Measurements from ENCODE around the gene SETBP1.

The SETBP1 gene

DNA sequence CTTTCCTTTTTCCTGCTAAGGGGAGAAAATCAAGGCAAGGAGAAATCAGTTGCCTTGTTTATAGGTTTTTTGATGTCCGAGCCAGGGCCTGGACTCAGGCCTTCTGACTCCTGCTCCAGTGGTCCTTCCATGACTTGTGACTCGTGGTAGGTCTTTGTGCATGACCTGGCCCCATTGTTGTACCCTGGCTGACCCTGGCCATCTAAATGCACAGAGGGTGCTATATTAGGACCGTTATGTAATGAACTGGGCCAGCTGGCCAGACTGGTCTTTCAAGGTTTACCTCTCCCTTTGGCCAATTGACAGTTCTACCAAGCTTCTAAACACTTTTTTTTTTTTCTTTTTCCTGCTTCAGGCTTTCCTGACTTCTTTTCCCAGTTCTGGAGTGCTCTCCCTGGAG is 81.1 kb downstream of the SETBP1 start:
- DNase-seq (ENCODE audit: low read depth): no peak

DNA sequence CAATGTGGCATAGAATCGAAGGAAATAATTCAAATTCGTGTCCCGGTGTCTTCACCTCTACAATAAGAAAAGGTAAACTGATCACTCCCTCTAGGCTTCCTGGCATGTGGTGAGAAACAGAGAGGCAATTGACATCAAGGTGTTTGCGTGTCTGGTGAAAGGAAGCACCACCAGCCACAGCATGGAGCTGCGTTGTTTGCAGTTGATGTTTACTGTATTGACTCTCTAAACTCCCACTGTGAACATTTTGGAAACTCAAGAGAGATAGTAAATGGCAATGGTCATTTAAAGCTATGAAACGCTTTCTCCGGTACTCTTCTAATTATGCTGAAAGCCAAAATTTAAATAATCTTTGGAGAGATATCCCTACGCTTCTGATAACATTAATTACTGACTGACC is 82.6 kb downstream of the SETBP1 start:
- no peak for DNase-seq (ENCODE audit: low read depth)

DNA sequence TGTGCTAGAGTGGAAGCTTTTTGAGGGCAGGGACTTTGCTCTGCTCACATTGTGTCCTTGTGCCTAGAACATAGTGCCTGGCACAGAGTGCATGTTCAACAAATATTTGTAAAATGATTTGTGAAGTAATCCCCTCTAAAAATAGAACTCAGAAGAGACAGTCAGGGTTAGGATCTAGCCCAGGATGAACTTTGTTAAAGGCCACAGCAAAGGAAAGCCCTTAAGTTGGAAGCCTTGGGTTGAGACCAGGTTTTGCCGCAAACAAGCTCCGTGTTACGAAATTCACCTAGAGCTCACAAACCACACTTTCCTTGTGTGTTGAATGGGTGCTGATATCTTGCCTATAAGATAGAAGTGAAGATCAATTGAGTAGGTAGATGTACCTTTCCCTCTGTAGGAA is 84.2 kb downstream of the SETBP1 start:
- no peak for DNase-seq (ENCODE audit: low read depth)

DNA sequence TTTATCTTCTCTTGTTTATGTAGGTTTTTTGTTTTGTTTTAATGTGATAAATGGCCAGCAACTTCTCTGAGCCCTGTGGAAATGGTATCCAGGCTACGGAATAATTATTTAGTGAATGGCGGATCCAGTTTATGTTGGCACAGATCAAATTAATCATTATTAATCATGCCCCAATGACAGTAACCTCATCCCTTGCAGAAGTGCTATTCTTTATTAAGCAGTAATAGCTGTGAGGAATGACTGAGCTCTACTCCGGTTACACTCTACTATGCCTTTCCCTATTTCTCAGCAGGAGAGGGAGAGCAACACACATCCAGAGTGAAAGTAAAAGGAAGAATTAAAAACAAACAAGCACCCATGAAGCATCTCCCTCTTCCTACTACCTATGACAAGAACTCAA is 84.8 kb downstream of the SETBP1 start:
- DNase-seq (ENCODE audit: low read depth): no peak

DNA sequence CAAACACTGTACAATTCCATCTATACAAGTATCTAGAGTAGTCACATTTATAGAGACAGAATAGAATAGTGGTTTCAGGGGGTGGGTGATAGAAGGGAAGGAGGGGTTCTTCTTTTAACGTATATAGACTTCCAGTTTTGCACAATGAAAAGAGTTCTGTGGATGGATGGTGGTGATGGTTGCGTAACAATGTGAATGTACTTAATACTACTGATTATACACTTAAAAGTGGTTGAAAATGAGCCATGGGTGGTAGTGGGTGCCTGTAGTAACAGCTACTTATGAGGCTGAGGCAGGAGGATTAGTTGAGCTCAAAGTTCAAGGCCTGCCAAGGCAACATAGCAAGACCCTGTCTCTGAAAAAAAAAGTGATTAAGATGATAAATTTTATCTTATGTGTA is 85.8 kb downstream of the SETBP1 start:
- DNase-seq (ENCODE audit: low read depth): no peak

DNA sequence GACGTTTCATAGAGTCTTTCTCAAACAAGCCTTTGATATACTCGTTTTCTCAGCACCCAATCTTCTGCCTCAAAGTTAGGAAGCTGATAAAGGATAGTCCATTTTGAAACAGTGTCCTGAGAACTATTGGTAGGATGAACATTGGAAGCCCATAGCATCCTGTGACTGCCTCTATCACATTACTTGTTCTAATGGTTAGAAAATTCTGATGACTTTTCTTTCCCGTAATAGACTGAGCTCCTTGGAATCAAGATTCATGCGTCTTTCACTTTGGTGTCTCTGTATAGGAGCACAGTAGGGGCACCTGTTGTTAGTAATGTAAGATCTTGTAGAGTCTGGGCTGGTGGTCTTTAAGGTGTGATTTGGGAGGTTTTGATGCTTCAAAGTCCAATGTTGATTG is 87.1 kb downstream of the SETBP1 start:
- DNase-seq (ENCODE audit: low read depth): no peak

DNA sequence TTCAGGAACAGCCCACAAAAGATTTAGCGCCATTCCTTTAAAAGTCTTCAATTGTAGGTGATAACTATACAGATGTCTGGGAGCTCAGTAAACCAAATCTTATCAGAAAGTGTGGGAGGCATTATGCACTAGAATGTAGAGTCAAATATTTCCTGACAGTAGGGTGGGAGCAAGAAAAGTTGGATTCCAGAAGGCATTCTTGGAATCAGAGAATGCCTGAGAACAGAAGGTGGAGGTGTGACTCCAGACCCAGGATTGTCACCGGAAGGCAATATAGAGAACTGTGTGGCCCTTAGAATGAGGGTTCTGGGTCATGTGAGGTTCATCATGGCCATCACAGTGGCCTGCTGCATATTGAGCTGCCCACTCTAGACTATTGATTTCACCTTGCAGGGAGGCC is 90.0 kb downstream of the SETBP1 start:
- DNase-seq (ENCODE audit: low read depth): no peak

DNA sequence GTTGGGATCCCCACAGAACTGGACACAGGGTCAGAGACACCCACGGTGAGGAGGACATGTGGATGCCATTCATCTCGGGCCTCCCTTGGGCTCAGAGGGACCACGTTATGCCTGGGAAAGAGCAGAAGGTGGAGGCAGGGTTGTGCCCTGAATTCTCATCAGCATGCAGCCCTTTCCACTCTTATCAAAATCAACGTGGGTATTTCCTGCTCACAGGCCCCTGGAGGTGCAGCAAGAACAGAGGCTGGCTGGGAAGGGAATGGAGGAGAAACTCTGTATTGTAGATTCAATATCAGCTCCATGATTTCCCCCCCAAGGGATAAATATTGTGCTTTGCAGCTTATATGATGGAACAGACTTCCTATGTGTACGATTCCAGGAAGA is 90.9 kb downstream of the SETBP1 start:
- no peak for DNase-seq (ENCODE audit: low read depth)

DNA sequence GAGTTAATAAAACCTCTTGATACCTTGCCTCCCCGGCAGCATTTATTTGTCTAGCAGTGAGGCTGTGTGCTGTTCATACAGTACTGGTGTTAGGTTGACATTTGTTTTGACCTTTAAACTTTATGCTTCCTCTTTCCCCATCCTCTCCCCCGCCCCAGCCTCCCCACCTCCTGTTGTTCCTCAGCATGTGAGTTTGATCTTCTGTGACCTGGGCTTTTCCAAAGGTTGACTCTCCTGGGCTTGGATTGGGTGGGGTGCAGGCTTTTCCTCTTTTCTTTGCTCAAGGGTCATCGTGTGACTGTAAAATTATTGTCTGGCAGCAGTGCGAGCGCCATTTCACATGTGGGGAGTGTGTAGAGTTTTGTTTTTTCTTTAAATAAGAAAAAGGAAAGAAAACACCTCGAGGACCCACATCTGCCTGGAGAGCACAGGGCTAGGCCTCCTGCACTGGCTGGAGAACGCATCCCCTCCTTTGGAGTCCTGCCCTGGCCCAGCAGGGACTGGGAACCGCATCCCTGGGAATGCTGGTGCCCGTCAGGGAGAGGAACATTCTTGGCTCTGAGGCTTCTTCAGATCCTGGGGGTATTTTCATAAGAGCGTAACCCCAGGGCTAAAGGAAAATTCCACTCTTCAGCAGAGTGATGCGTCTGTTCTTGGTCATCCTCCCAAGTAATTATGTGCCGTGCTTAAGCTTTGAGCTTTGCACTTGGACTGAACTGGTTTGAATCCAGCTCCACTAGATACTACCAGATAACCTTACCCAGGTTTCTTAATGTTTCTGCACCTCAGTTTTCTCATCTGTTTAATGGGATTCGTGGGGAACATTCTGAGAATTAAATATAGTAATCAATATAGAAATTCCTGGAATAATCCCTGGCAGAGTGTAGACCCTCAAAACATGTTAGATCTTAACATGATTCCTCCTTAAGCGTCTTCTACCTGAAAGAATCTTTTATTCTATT is 91.5 kb downstream of the SETBP1 start:
- no peak for DNase-seq (ENCODE audit: low read depth)

DNA sequence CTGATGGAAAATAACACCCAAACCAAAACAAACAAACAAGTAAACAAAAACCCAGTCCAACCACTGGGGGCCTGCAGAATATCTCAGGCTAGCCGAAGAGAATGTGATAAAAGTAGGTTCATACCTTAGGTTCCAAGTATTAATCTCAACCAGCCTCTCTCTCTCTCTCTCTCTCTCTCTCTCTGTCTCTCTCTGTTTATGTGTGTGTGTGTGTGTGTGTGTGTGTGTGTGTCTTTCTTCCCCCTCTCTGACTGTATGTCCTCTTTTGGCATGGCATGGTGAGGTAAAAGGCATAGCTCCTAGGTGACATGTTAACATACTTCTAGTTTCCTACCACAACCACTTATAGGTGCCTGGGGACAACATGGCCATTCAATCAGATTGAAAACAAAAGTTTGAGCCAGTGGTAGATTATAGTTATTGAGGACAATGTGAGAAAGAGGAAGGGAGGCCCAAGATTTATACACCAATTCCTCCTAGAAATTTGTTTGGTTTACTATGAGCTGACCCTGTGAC is 93.0 kb downstream of the SETBP1 start:
- no peak for DNase-seq (ENCODE audit: low read depth)

DNA sequence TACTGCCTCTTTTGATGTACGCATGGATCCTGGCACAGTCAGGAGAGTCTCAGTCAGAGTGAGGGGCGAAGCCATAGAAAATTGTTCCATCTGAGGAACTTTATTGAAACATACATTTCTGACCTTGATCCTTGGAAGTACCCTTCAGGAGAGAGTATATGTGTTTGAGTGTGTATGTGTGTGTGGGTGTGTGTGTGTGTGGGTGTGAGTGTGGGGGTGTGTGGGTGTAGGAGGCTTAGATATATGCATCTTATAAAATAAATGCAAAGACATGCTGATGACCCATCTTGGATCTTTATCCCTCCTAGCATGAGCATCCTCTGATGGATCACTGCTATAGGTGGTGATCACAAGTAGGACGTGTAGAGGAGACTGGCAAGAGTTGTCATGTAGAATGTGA is 93.5 kb downstream of the SETBP1 start:
- no peak for DNase-seq (ENCODE audit: low read depth)

DNA sequence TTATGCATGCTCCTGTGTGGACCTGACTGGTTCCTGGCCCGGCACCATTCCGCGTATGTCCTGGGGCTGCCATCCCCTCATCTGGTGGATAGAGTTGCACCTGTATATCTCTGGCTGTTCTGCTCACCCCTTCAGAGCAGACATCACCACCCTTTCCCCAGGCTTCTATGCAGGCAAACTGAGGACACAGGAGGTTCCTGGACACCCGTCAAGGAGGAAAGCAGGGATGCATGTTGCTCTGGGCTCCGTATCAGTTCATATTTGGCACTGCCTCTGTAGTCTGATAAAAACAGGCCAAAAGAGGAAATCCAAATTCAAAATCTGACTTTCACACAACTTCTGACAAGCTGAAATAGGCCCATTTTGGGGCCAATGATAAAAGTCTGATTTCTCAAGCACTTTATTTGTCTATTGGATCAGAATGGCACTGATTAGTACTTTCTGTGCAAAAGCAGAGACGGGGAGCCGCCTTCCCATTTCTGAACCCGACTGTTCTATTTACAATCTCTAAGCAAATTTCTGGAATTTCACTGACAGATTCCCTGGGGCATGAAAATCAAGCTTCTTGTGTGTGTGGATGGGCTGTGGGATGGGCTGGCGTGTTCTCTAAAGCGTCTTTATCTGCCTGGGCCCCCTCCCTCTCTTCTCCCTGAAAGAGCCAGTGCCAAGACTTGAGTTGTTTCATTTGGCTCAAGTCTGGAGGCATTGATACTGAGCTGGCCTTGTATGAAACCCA is 96.9 kb downstream of the SETBP1 start:
- DNase-seq (ENCODE audit: low read depth): no peak

DNA sequence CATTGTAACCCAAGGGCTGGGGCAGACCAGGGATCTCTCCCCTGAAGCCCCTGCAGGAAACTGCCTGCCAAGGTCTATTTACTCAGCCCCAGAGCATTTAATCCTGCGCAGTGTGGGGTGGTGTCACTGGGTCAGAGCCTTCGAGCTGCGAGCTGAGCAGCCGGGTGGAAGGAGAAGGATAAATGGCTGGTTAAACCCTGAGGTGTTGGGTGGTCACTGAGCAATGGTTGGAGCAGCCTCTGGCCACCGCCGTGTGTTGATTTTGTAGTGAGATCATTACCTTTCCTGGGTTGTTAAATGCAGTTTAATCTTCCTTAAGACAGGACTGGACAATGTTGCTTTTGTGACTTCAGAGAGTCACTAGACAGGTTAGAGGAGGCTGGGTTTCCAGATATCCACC is 98.1 kb downstream of the SETBP1 start:
- no peak for DNase-seq (ENCODE audit: low read depth)

DNA sequence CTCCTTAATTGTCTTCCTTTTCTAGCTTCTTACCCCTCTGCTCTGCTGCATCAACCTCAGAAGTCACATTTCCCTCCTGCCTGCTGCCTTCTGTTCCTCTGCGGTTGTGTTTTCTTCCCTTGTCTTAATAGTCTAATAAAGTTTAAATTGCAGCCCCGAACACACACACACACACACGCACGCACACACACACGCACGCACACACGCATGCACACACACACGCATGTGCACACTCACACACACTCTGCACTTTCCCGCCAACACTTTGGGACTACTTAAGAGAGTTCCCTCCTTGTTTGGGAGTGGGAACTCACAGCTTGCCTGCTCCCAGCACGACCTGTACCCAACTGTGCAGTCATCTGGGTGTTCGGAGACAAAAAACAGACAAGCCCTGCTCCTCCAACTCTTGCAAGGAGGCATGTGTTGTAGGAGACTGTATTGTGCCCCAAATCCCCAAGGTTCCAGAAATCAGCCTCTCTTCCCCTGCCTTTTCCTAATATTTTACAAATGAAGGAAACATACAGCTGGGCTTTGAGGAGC is 99.1 kb downstream of the SETBP1 start:
- no peak for DNase-seq (ENCODE audit: low read depth)

DNA sequence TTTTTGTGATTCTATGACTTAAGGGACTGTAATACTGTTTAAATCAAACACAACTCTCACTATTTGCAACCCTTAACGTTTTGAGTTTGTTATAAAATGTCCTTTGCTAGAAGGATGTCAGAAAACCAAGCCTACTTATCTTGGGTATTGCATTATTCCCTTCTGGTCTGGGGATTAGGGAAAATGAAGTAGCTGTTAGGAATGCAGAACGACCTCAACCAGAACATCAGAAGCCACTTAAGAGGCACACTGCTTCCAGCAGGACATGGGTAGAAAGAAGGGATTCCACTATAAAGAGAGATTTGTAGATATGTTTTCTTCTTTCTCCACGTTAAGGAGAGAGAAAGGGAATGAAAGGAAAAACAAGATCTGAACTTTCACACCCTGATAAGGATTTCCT is 101.2 kb downstream of the SETBP1 start:
- DNase-seq (ENCODE audit: low read depth): no peak

DNA sequence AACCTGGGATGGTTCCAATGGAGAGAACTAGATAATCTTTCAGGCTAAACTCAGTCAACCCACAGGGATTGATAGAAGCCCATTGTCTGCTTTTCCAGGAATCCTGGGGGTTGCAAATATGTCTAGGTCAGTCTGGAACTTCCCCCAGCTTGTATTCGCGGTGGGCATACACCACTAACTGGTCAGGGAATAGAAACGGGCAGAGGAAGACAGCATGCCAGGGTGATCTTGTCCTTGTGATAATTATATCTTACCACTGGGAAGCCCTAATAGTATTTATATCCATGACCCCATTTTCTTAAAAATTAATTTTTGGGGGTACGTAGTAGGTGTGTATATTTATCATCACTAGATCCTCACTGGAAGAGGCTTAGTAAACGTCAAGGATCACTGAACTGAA is 101.9 kb downstream of the SETBP1 start:
- no peak for DNase-seq (ENCODE audit: low read depth)

DNA sequence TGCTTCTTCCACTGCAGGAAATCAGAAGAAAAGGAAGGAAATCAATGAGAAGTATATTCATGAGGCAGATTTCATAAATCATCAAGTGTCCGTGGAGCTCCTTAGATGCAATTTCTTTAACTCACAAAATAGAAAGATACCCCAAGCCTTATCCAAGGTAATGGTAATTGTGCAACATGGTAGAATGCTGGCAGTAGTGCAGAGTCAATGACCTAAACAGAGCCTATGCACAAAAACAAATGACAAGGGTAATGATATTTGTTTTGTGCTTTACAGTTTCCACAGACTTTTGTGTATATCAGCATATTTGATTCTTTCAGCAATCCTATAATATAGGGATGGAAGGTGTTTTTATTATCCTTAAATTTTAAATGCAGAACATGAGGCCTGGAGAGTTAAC is 102.7 kb downstream of the SETBP1 start:
- no peak for DNase-seq (ENCODE audit: low read depth)

DNA sequence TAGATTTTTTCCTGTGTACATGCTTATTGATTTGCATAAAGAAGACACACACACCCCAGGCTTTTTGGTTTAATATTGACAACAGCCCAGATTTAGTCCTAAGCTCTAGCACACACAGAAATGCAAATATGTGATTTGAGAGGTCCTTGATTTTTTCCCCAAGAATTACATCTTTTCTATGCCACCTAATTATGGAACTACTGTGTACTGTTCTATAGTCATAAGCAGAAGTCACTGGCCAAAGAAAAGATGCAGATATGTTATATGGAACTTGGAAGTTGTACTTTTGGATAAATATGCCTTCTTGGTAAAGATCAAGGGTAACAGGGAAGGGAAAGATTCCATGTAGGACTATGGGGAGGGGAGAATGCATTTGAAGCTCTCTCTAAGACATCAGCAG is 105.6 kb downstream of the SETBP1 start:
- no peak for DNase-seq (ENCODE audit: low read depth)

DNA sequence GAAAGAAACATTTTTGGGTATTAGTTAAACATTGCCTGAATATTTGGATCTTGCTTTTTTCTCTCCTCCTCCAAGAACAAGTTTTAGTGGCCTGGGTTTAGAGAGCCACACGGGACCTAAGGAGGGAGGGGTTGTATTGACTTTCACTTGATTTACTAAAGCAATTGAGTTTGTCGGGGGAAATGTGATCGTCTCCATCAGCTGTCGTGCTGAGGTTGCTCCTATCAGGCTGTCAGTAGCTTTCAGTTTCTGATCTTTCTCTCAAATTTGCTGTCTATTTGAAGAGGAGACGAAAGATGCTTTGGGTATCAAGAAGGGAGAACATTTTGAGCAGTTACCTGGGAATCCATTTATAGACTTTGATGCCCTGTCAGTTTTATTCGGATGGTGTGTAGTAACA is 106.0 kb downstream of the SETBP1 start:
- no peak for DNase-seq (ENCODE audit: low read depth)

DNA sequence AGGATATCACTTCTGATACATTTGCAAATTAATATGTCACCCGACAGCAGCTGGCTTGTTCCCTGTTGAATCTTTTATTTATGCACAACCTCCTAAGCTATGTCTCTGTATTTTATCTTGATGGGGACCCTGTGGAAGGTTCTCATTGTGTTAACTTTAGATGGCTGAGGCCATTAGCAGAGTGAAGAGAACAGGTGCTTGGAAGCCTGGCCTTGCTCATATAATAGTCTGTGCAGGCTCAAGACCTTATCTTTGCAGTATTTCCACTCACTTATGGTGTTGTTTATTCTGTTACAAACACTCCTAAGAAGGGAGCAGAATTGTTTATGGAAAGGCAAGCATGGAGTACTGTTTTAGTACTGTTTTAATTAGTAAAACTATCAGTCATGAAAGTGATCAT is 107.6 kb downstream of the SETBP1 start:
- DNase-seq (ENCODE audit: low read depth): no peak

DNA sequence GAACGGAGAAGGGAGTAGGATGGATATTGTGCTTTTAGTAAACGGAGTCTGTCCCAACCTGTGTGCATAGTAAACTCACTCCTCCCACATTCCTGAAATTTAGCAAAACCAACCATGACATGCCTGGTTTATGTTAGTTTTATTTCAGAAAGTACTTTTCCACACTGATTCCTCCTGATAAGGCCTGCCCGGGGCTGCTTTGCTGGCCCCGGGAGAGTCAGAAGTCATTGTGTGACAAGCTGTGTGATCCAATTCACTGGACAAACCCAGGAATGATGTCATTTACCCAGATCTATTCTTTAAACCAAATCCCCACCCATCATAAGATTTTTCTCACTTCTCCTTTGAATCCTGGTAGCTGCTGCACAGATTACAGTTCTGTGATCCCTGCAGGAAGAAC is 109.0 kb downstream of the SETBP1 start:
- DNase-seq (ENCODE audit: low read depth): no peak

DNA sequence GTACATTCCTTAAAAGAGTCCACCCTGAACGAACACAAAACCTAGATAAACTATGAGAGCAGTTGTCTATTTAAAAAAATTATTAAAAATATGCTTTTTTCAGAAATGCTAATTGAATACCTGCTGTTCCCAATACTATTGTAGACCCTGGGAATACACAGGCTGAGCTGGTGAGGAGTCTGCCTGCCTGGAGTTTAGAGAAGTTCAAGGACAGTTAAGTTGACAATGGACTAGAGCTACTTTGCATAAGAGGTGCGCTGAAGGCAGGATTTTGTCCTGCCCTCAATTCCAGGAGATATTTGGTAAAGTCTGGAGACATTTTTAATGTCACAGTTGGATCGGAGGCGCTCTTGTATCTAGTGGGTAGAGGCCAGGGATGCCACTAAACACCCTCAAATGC is 110.2 kb downstream of the SETBP1 start:
- no peak for DNase-seq (ENCODE audit: low read depth)

DNA sequence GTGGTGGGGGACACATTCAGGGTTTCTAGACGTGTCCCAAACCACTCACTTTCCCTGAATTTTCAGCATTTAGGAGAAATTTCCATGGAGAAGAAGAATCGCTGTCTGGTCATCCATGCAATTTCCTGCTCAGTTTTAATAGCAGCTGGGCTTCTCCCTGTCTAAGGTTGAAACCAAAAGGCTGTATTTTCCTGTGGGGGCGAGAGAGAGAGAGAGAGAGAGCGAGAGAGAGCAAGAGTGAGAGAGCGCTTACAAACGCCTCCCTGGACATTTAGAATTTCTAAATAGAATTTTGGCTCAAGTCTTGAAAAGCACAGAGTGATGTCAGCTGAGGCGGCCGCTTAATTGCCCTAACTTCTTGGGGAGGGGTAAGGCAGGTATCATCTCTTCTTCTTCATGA is 110.8 kb downstream of the SETBP1 start:
- no peak for DNase-seq (ENCODE audit: low read depth)

Data from stimulated activated CD8-positive, alpha-beta memory T cell treated with anti-CD3 and anti-CD28 coated beads, Interleukin-4, amount 100 ng/mL, for 24 hours (primary cell).